Measurements from ENCODE around the gene STK32B.

Gene STK32B

GRCh38 chr4:5471206-5471605 lies 419.9 kb downstream of the STK32B start:
- in situ Hi-C loops (cut with HindIII; ENCODE audit: low pct_unique_long_range_greater_than_20kb, low sequenced_read_pairs) = no loop called here
- TF ChIP-seq JUND (IDR thresholded peaks at IDR 0.05; ENCODE audit: low read depth) = no peak
- no peak for DNase-seq (ENCODE audit: low read depth in 1 of 2, low spot score in 1 of 2)

GRCh38 chr4:5471691-5472090 lies 420.4 kb downstream of the STK32B start:
- TF ChIP-seq JUND (IDR thresholded peaks at IDR 0.05; ENCODE audit: low read depth) = no peak
- no peak for DNase-seq (ENCODE audit: low read depth in 1 of 2, low spot score in 1 of 2)
- in situ Hi-C loops (cut with HindIII; ENCODE audit: low pct_unique_long_range_greater_than_20kb, low sequenced_read_pairs) = no loop called here

- in situ Hi-C loops (cut with HindIII; ENCODE audit: low pct_unique_long_range_greater_than_20kb, low sequenced_read_pairs) = no loop called here
- no peak for DNase-seq (ENCODE audit: low read depth in 1 of 2, low spot score in 1 of 2)
- no peak for TF ChIP-seq JUND (IDR thresholded peaks at IDR 0.05; ENCODE audit: low read depth)
Measured at GRCh38 chr4:5472160-5472591, 420.9 kb downstream of the STK32B start.

- no peak for TF ChIP-seq JUND (IDR thresholded peaks at IDR 0.05; ENCODE audit: low read depth)
- in situ Hi-C loops (cut with HindIII; ENCODE audit: low pct_unique_long_range_greater_than_20kb, low sequenced_read_pairs) = no loop called here
- DNase-seq (ENCODE audit: low read depth in 1 of 2, low spot score in 1 of 2) = no peak
Measured at GRCh38 chr4:5473125-5473524, 421.8 kb downstream of the STK32B start.

GRCh38 chr4:5474756-5475155 lies 423.5 kb downstream of the STK32B start:
- TF ChIP-seq JUND (IDR thresholded peaks at IDR 0.05; ENCODE audit: low read depth) = no peak
- no peak for DNase-seq (ENCODE audit: low read depth in 1 of 2, low spot score in 1 of 2)
- in situ Hi-C loops (cut with HindIII; ENCODE audit: low pct_unique_long_range_greater_than_20kb, low sequenced_read_pairs) = no loop called here

GRCh38 chr4:5477613-5478012 lies 426.3 kb downstream of the STK32B start:
- no peak for DNase-seq (ENCODE audit: low read depth in 1 of 2, low spot score in 1 of 2)
- TF ChIP-seq JUND (IDR thresholded peaks at IDR 0.05; ENCODE audit: low read depth) = no peak
- in situ Hi-C loops (cut with HindIII; ENCODE audit: low pct_unique_long_range_greater_than_20kb, low sequenced_read_pairs) = no loop called here

- in situ Hi-C loops (cut with HindIII; ENCODE audit: low pct_unique_long_range_greater_than_20kb, low sequenced_read_pairs) = no loop called here
- DNase-seq (ENCODE audit: low read depth in 1 of 2, low spot score in 1 of 2) = no peak
- no peak for TF ChIP-seq JUND (IDR thresholded peaks at IDR 0.05; ENCODE audit: low read depth)
Measured at GRCh38 chr4:5478169-5478568, 426.9 kb downstream of the STK32B start.

GRCh38 chr4:5478697-5479096 lies 427.4 kb downstream of the STK32B start:
- in situ Hi-C loops (cut with HindIII; ENCODE audit: low pct_unique_long_range_greater_than_20kb, low sequenced_read_pairs) = no loop called here
- DNase-seq (ENCODE audit: low read depth in 1 of 2, low spot score in 1 of 2) = no peak
- no peak for TF ChIP-seq JUND (IDR thresholded peaks at IDR 0.05; ENCODE audit: low read depth)

GRCh38 chr4:5479518-5480060 lies 428.3 kb downstream of the STK32B start:
- no peak for DNase-seq (ENCODE audit: low read depth in 1 of 2, low spot score in 1 of 2)
- no peak for TF ChIP-seq JUND (IDR thresholded peaks at IDR 0.05; ENCODE audit: low read depth)
- in situ Hi-C loops (cut with HindIII; ENCODE audit: low pct_unique_long_range_greater_than_20kb, low sequenced_read_pairs) = no loop called here

- in situ Hi-C loops (cut with HindIII; ENCODE audit: low pct_unique_long_range_greater_than_20kb, low sequenced_read_pairs) = no loop called here
- DNase-seq (ENCODE audit: low read depth in 1 of 2, low spot score in 1 of 2) = no peak
- TF ChIP-seq JUND (IDR thresholded peaks at IDR 0.05; ENCODE audit: low read depth) = no peak
Measured at GRCh38 chr4:5488413-5488812, 437.1 kb downstream of the STK32B start.

GRCh38 chr4:5489260-5489659 lies 438.0 kb downstream of the STK32B start:
- no peak for TF ChIP-seq JUND (IDR thresholded peaks at IDR 0.05; ENCODE audit: low read depth)
- in situ Hi-C loops (cut with HindIII; ENCODE audit: low pct_unique_long_range_greater_than_20kb, low sequenced_read_pairs) = no loop called here
- DNase-seq (ENCODE audit: low read depth in 1 of 2, low spot score in 1 of 2) = no peak

- TF ChIP-seq JUND (IDR thresholded peaks at IDR 0.05; ENCODE audit: low read depth) = no peak
- no peak for DNase-seq (ENCODE audit: low read depth in 1 of 2, low spot score in 1 of 2)
- in situ Hi-C loops (cut with HindIII; ENCODE audit: low pct_unique_long_range_greater_than_20kb, low sequenced_read_pairs) = no loop called here
Measured at GRCh38 chr4:5497489-5497888, 446.2 kb downstream of the STK32B start.

- in situ Hi-C loops (cut with HindIII; ENCODE audit: low pct_unique_long_range_greater_than_20kb, low sequenced_read_pairs) = no loop called here
- no peak for DNase-seq (ENCODE audit: low read depth in 1 of 2, low spot score in 1 of 2)
- no peak for TF ChIP-seq JUND (IDR thresholded peaks at IDR 0.05; ENCODE audit: low read depth)
Measured at GRCh38 chr4:5500165-5500564, 448.9 kb downstream of the STK32B start.

GRCh38 chr4:5503336-5503936 lies 452.2 kb downstream of the STK32B start:
- TF ChIP-seq JUND (IDR thresholded peaks at IDR 0.05; ENCODE audit: low read depth) = no peak
- no peak for DNase-seq (ENCODE audit: low read depth in 1 of 2, low spot score in 1 of 2)
- in situ Hi-C loops (cut with HindIII; ENCODE audit: low pct_unique_long_range_greater_than_20kb, low sequenced_read_pairs) = no loop called here
